ENCODE data around the gene C6orf163. TPM values are rescaled to one million over a fixed set of nuclear protein-coding genes. Genes with fewer than 3 reads are reported as not detected.

C6orf163 gene
- total and polyA plus RNA-seq, 2 of the 13 experiments (the other 11 are each of a cell fraction or from before 2014, with no cell fraction given) = 0.62 to 1.8 TPM

DNA sequence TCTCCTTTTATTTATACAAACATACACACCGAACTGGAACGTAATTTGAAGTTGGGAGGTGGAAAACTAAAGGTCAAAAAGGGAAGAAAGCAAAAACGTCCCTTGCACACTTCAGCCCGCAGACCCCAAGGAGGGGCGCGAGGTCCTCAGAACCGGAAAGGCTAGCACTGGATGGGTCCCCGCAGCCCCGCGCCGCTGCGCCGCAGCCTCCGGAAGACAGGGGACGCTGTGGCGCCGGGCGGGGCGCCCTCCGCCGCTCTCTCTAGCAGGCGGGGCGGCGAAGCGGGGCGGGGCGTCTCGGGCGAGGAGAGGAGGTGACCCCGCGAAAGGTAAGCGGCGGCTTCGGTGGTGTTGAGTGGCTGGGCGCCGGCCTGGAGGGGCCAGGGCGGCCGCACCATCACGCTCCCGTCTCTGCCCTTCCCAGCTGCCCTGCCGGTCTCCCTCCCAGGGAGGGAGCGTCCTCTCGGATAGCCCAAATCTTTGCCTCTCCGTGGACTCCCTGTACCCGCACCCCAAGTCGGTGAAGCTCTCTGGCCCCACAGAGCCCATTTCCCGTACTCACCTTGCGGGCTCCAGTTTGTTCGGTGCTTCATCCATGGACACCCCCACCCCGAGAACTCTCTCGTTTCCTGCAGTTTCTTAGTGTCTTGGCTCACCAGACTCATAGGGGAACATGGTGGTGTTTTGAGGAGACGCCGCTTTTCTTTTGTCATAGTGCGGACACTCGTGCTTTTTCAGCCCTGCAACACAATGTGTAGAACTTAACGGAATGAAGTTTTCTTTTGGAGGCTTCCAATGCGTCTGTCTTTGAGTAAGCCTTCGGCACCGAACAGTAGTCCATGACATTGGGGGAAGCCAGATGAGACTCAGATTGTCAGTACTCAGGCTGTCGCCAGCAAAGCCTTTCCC, 22.1 kb upstream of the C6orf163 start, which contains the start of gene SMIM8 (continued):
- TF ChIP-seq ZNF782 (CRISPR knock-in tag; IDR thresholded peaks at IDR 0.05; ENCODE audit: borderline replicate concordance) (no peak), ZNF12 (CRISPR knock-in tag; IDR thresholded peaks at IDR 0.05) (no peak), RFXANK (CRISPR knock-in tag; IDR thresholded peaks at IDR 0.05) (peak; percentile 80; the same call in 1 of the 2 replicates), RNF2 (conservative IDR thresholded peaks at IDR 0.05; ENCODE audit: low read depth) (peak; percentile 36; the same call in 1 of the 2 replicates), PLRG1 (conservative IDR thresholded peaks at IDR 0.05) (no peak), ZBTB33 (CRISPR knock-in tag; IDR thresholded peaks at IDR 0.05) (peak; percentile 77), LRRFIP1 (CRISPR knock-in tag; conservative IDR thresholded peaks at IDR 0.05) (no peak), SRF (IDR thresholded peaks at IDR 0.05; ENCODE audit: low read depth, low read length) (no peak), BHLHE40 (IDR thresholded peaks at IDR 0.05; ENCODE audit: low read length) (no peak), SP2 (CRISPR knock-in tag; IDR thresholded peaks at IDR 0.05) (no peak), ZNF7 (CRISPR knock-in tag; IDR thresholded peaks at IDR 0.05) (no peak), KLF11 (CRISPR knock-in tag; IDR thresholded peaks at IDR 0.05) (no peak), ZNF124 (CRISPR knock-in tag; IDR thresholded peaks at IDR 0.05) (0 out of 2 replicates have a peak, but pooled peaks have one; percentile 46)
- TF ChIP-seq, protein P1, sequence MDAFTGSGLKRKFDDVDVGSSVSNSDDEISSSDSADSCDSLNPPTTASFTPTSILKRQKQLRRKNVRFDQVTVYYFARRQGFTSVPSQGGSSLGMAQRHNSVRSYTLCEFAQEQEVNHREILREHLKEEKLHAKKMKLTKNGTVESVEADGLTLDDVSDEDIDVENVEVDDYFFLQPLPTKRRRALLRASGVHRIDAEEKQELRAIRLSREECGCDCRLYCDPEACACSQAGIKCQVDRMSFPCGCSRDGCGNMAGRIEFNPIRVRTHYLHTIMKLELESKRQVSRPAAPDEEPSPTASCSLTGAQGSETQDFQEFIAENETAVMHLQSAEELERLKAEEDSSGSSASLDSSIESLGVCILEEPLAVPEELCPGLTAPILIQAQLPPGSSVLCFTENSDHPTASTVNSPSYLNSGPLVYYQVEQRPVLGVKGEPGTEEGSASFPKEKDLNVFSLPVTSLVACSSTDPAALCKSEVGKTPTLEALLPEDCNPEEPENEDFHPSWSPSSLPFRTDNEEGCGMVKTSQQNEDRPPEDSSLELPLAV (CRISPR knock-in tag; conservative IDR thresholded peaks at IDR 0.05; ENCODE audit: low read depth) = no peak
- TF ChIP-seq, protein P2, sequence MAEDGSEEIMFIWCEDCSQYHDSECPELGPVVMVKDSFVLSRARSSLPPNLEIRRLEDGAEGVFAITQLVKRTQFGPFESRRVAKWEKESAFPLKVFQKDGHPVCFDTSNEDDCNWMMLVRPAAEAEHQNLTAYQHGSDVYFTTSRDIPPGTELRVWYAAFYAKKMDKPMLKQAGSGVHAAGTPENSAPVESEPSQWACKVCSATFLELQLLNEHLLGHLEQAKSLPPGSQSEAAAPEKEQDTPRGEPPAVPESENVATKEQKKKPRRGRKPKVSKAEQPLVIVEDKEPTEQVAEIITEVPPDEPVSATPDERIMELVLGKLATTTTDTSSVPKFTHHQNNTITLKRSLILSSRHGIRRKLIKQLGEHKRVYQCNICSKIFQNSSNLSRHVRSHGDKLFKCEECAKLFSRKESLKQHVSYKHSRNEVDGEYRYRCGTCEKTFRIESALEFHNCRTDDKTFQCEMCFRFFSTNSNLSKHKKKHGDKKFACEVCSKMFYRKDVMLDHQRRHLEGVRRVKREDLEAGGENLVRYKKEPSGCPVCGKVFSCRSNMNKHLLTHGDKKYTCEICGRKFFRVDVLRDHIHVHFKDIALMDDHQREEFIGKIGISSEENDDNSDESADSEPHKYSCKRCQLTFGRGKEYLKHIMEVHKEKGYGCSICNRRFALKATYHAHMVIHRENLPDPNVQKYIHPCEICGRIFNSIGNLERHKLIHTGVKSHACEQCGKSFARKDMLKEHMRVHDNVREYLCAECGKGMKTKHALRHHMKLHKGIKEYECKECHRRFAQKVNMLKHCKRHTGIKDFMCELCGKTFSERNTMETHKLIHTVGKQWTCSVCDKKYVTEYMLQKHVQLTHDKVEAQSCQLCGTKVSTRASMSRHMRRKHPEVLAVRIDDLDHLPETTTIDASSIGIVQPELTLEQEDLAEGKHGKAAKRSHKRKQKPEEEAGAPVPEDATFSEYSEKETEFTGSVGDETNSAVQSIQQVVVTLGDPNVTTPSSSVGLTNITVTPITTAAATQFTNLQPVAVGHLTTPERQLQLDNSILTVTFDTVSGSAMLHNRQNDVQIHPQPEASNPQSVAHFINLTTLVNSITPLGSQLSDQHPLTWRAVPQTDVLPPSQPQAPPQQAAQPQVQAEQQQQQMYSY (CRISPR knock-in tag; IDR thresholded peaks at IDR 0.05) = 0 out of 2 replicates have a peak, but pooled peaks have one; percentile 19
- TF ChIP-seq, protein P3, sequence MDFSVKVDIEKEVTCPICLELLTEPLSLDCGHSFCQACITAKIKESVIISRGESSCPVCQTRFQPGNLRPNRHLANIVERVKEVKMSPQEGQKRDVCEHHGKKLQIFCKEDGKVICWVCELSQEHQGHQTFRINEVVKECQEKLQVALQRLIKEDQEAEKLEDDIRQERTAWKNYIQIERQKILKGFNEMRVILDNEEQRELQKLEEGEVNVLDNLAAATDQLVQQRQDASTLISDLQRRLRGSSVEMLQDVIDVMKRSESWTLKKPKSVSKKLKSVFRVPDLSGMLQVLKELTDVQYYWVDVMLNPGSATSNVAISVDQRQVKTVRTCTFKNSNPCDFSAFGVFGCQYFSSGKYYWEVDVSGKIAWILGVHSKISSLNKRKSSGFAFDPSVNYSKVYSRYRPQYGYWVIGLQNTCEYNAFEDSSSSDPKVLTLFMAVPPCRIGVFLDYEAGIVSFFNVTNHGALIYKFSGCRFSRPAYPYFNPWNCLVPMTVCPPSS (IDR thresholded peaks at IDR 0.05) = no peak
- TF ChIP-seq, protein P4, sequence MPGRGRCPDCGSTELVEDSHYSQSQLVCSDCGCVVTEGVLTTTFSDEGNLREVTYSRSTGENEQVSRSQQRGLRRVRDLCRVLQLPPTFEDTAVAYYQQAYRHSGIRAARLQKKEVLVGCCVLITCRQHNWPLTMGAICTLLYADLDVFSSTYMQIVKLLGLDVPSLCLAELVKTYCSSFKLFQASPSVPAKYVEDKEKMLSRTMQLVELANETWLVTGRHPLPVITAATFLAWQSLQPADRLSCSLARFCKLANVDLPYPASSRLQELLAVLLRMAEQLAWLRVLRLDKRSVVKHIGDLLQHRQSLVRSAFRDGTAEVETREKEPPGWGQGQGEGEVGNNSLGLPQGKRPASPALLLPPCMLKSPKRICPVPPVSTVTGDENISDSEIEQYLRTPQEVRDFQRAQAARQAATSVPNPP (CRISPR knock-in tag; IDR thresholded peaks at IDR 0.05) = no peak; the same call in 1 of the 2 replicates
